ENCODE results near the gene CUL4A. TPM values are rescaled to one million over a fixed set of nuclear protein-coding genes. Genes with fewer than 3 reads are reported as not detected.
A peak's percentile ranks its signal among the peaks of the same experiment; 100 is the strongest.

CUL4A gene
- total and polyA plus RNA-seq, 9 of the 15 experiments (the other 6 are each of a cell fraction or from before 2014, with no cell fraction given) = 21.1 to 92.0 (median 63.2) TPM

- TF ChIP-seq ZNF324 (CRISPR knock-in tag; IDR thresholded peaks at IDR 0.05) (no peak), BRD9 (IDR thresholded peaks at IDR 0.05; ENCODE audit: low read depth, partially characterized antibody) (no peak), UBTF (IDR thresholded peaks at IDR 0.05; ENCODE audit: borderline replicate concordance in 1 of 2, low read depth in 2 of 2, low read length in 2 of 2) (peak in 1 of 2 experiments; percentile 54; a peak in 1 of 4 replicates), GMEB1 (CRISPR knock-in tag; IDR thresholded peaks at IDR 0.05) (no peak), JUN (IDR thresholded peaks at IDR 0.05; ENCODE audit: borderline replicate concordance, low read depth, low read length) (no peak), JUN (CRISPR knock-in tag; IDR thresholded peaks at IDR 0.05; ENCODE audit: borderline replicate concordance) (no peak), FOXP1 (CRISPR knock-in tag; IDR thresholded peaks at IDR 0.05) (no peak), ZNF407 (IDR thresholded peaks at IDR 0.05; ENCODE audit: low read depth) (no peak), DEAF1 (CRISPR knock-in tag; IDR thresholded peaks at IDR 0.05) (no peak), HMG20A (CRISPR knock-in tag; conservative IDR thresholded peaks at IDR 0.05) (no peak), TRIM25 (IDR thresholded peaks at IDR 0.05; ENCODE audit: borderline replicate concordance) (no peak), CBFA2T2 (conservative IDR thresholded peaks at IDR 0.05) (peak; percentile 68)
Measured at GRCh38 chr13:113220141-113220598, 10.8 kb downstream of the CUL4A start (continued).

All from K562 (cell line).